Subcutaneous abdominal adipose tissue (tissue), 5 donors: ENCODE data around the gene MTCH1.

Experiments
- H3K27ac ChIP-seq: one replicate; pipeline ENCODE4 v1.7.0; 2013; ENCODE audit warnings: low read depth, mild to moderate bottlenecking, inconsistent platforms, low read length, moderate library complexity
- H3K27me3 ChIP-seq, 5 donors: one replicate each; pipeline ENCODE4 v1.7.0; 2013; ENCODE audit warnings: low read length in 5 of 5, inconsistent platforms in 1 of 5; ENCODE audit not compliant: control insufficient read depth in 5 of 5, insufficient read depth in 4 of 5
- H3K36me3 ChIP-seq, 5 donors: one replicate each; pipeline ENCODE4 v1.7.0; 2013; ENCODE audit warnings: low read length in 5 of 5; ENCODE audit not compliant: control insufficient read depth in 5 of 5, insufficient read depth in 5 of 5
- H3K4me1 ChIP-seq, 5 donors: one replicate each; pipeline ENCODE4 v1.7.0; 2013; ENCODE audit warnings: low read length in 5 of 5, mild to moderate bottlenecking in 3 of 5, moderate library complexity in 1 of 5; ENCODE audit not compliant: control insufficient read depth in 5 of 5, insufficient read depth in 5 of 5
- H3K4me3 ChIP-seq, 5 donors: one replicate each; pipeline ENCODE4 v1.7.0; 2013; ENCODE audit warnings: low read length in 5 of 5, low read depth in 1 of 5
- H3K9ac ChIP-seq, 5 donors: one replicate each; pipeline ENCODE4 v1.7.0; 2013; ENCODE audit warnings: low read length in 5 of 5, mild to moderate bottlenecking in 4 of 5, moderate library complexity in 3 of 5
- H3K9me3 ChIP-seq, 5 donors: one replicate each; pipeline ENCODE4 v1.7.0; 2013; ENCODE audit warnings: low read length in 5 of 5; ENCODE audit not compliant: control insufficient read depth in 5 of 5
- donor health status: healthy.
- donor health status: healthy.
- donor health status: healthy.
- donor health status: healthy.
- donor health status: healthy.

The MTCH1 gene

DNA sequence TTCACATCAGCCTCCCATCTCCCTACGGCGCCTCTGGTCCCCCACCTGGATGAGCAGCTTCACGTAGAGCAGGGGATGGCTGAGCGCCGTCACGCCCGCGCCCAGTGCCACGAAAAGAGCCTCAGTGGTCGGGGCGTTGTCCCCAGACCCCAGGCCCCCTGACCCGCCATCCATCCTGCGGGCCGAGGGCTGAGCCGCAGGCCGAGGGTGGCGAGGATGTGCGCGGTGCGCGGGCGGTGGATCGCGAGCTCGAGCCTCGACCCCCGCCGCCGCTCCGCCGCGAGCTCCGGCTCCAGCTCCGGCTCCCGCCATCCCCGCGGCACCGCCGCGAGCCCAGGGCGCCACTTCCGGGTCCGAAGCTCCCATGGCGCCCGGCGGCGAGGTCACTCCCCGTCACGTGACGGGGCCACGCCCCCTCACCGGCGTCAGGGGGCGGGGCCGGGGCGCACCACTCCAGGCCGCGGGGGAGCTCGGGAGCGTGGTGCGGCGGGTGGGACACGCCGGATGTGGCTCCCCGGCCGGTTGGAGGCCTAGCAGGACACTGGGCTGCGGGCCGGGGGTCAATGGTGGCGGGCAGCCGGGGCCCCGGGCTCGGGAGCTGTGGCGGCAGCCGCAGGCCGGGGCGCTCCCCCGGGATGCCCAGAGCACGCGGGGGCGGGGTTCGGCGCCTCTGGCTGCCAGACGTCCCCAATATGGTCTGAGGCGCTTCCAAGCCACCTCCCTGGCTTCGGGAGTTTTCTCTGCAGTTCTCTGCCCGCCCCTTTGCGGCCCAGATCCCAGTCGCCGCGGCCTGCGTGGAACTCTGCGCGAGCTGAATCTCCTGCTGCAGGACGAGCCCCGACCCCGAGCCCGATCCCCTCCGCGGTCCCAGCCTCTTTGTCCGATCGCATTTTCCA lies at the start of gene MTCH1:
TSS of gene MTCH1 (minus strand) at position 389 of the 896 bp plus-strand sequence. CDS start at position 366, 23 bp downstream.
- peak within 1 kb of the TSS; percentile 84 to 97 (median 91) for H3K9ac ChIP-seq
- no peaks in the 10 kb centered on the region for H3K9me3 ChIP-seq
- peaks cover 5 to 46% (median 43%) of the 10 kb centered on the region in 5 donors for H3K4me1 ChIP-seq
- peaks cover 0 to 3% (median 0%) of the 10 kb centered on the region in 5 donors for H3K27me3 ChIP-seq
- H3K27ac ChIP-seq = peak within 1 kb of the TSS; percentile 98
- H3K36me3 ChIP-seq = peaks cover 0 to 7% (median 4%) of the 10 kb centered on the region in 5 donors
- H3K4me3 ChIP-seq = peak within 1 kb of the TSS; percentile 87 to 95 (median 94)

GRCh38 chr6:37033819-37034795 lies 48.1 kb upstream of the MTCH1 start:
- H3K4me3 ChIP-seq = no peak overlapping the region
- H3K27me3 ChIP-seq = no peaks in the 10 kb centered on the region
- H3K36me3 ChIP-seq = peaks cover 0 to 7% (median 0%) of the 10 kb centered on the region in 5 donors
- H3K4me1 ChIP-seq = peaks cover 0 to 8% (median 3%) of the 10 kb centered on the region in 5 donors
- H3K9ac ChIP-seq = no peak overlapping the region
- peaks cover 0 to 3% (median 0%) of the 10 kb centered on the region in 5 donors for H3K9me3 ChIP-seq
- no peak overlapping the region for H3K27ac ChIP-seq

GRCh38 chr6:37033255-37033654 lies 47.3 kb upstream of the MTCH1 start:
- H3K27ac ChIP-seq = no peak overlapping the region
- H3K36me3 ChIP-seq = peaks cover 0 to 7% (median 0%) of the 10 kb centered on the region in 5 donors
- H3K4me3 ChIP-seq = no peak overlapping the region
- peaks cover 0 to 2% (median 0%) of the 10 kb centered on the region in 5 donors for H3K4me1 ChIP-seq
- H3K27me3 ChIP-seq = no peaks in the 10 kb centered on the region
- no peak overlapping the region for H3K9ac ChIP-seq
- peaks cover 0 to 3% (median 0%) of the 10 kb centered on the region in 5 donors for H3K9me3 ChIP-seq

- no peaks in the 10 kb centered on the region for H3K27me3 ChIP-seq
- H3K9ac ChIP-seq = no peak overlapping the region
- peaks cover 0 to 3% (median 0%) of the 10 kb centered on the region in 5 donors for H3K9me3 ChIP-seq
- H3K36me3 ChIP-seq = peaks cover 0 to 16% (median 5%) of the 10 kb centered on the region in 5 donors
- H3K4me1 ChIP-seq = no peaks in the 10 kb centered on the region
- no peak overlapping the region for H3K27ac ChIP-seq
- H3K4me3 ChIP-seq = no peak overlapping the region
Observed at GRCh38 chr6:37032239-37032638, 46.2 kb upstream of the MTCH1 start.

DNA sequence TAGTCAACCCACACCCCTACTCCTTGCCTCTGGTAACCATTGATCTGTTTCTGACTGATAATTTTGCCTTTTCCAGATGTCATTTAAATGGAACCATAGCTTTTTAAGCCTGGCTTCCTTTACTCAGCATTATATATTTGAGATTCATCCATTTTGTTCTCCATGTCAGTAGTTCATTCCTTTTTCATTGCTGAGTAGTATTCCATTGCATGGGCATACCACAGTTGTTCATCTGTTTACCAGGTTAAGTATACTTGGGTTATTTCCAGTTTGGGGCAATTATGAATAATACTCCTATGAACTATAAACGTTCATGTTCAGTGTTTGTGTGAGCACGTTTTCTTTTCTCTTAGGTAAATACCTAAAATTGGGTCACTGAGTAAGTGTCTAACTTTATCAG lies 44.6 kb upstream of the MTCH1 start:
- H3K27me3 ChIP-seq = no peaks in the 10 kb centered on the region
- no peak overlapping the region for H3K27ac ChIP-seq
- peaks cover 0 to 26% (median 5%) of the 10 kb centered on the region in 5 donors for H3K36me3 ChIP-seq
- no peak overlapping the region for H3K9ac ChIP-seq
- H3K9me3 ChIP-seq = peaks cover 0 to 3% (median 0%) of the 10 kb centered on the region in 5 donors
- no peaks in the 10 kb centered on the region for H3K4me1 ChIP-seq
- no peak overlapping the region for H3K4me3 ChIP-seq

- Histone ChIP-seq H3K36me3 (peaks cover 0 to 36% (median 5%) of the 10 kb centered on the region in 5 donors), H3K4me3 (no peak overlapping the region), H3K9me3 (peaks cover 0 to 3% (median 0%) of the 10 kb centered on the region in 5 donors), H3K9ac (no peak overlapping the region), H3K27me3 (no peaks in the 10 kb centered on the region), H3K27ac (no peak overlapping the region), H3K4me1 (no peaks in the 10 kb centered on the region)
Observed at GRCh38 chr6:37029249-37029971, 43.4 kb upstream of the MTCH1 start.

DNA sequence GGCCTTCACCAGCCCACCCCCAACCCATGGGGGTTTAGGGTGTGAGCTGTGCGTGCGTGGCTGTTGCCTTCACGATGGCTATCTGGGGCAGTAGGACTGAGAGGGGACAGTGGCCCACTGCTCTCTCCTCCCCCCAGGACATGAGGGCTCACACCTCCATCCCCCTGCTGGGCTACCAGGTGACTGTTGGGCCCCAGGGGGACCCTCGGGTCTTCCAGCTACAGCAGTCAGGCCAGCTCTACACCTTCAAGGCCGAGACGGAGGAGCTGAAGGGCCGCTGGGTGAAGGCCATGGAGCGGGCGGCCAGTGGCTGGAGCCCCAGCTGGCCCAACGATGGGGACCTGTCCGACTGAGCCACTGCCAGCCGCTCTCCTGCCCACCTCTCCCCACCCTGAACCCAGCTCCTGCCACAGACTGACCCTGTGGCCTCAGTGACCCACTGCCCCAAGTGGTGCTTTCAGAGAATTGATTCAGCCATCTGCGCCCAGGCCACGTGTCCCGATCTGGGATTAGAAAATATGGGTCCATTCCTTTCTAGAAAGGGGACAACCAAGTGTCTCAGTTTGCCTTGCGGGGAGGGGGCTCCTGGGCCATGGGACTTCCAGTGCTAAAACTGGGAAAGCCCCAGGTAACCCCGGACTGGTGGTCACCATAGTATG lies 41.9 kb upstream of the MTCH1 start:
- Histone ChIP-seq H3K27ac (no peak overlapping the region), H3K9ac (no peak overlapping the region), H3K4me3 (no peak overlapping the region), H3K27me3 (no peaks in the 10 kb centered on the region), H3K4me1 (no peaks in the 10 kb centered on the region), H3K36me3 (peaks cover 0 to 38% (median 6%) of the 10 kb centered on the region in 5 donors), H3K9me3 (peaks cover 0 to 3% (median 0%) of the 10 kb centered on the region in 5 donors)

DNA sequence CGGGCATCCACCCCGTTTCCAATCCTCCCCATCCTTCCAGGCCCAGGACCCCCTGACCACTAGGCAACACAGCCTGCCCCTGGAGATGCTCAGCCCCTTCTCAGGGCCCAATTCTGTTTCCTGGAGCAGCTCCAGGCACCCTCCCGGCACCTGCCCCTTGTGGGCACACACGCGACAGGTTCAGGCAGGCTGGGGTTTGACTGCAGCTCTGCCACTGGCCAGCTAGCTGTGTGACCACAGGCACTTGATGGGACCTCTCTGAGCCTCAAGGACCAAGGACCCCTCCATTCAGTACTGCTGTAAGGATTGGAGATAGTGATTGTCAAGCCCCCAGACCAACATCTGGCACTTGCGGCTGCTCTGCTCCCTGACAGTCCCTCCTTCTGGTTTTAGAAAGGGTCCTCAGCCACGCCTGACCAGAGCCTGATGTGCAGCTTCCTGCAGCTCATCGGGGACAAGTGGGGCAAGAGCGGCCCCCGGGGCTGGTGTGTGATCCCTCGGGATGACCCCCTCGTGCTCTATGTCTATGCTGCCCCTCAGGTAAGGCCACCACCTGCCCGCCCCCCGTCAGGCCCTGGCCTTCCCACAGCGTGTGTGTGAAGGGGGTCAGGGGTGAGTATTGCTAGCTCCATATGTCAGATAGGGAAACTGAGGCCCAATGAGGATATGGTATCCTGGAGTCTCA lies 41.2 kb upstream of the MTCH1 start:
- Histone ChIP-seq H3K4me1 (no peaks in the 10 kb centered on the region), H3K36me3 (peaks cover 0 to 43% (median 6%) of the 10 kb centered on the region in 5 donors)

More for the DNA sequence above, 41.2 kb upstream of the MTCH1 start:
- Histone ChIP-seq H3K27ac (no peak overlapping the region), H3K9me3 (peaks cover 0 to 3% (median 0%) of the 10 kb centered on the region in 5 donors), H3K27me3 (no peaks in the 10 kb centered on the region), H3K9ac (no peak overlapping the region), H3K4me3 (no peak overlapping the region)
